H1 (cell line): ENCODE measurements around the gene PHOSPHO2.

Experiments used
- CREB1 ChIP-seq: IDR thresholded peaks from 2 replicates; pipeline ENCODE4 v1.6.1; 2012; ENCODE audit warnings: inconsistent platforms
- EZH2 ChIP-seq: fragments of 200-600 bp; sonication (generic); IDR thresholded peaks from 2 replicates; pipeline ENCODE4 v1.7.1; 2012; ENCODE audit warnings: low read depth, mild to moderate bottlenecking, moderate library complexity, low read length, inconsistent platforms; ENCODE audit not compliant: severe bottlenecking
- GABPA ChIP-seq: IDR thresholded peaks from 2 replicates; pipeline ENCODE4 v1.6.1; 2011; ENCODE audit warnings: mild to moderate bottlenecking, low read length, moderate library complexity, borderline replicate concordance; ENCODE audit not compliant: insufficient read depth
- MAX ChIP-seq: IDR thresholded peaks from 2 replicates; pipeline ENCODE4 v1.6.1; 2012; ENCODE audit warnings: inconsistent platforms
- POLR2A ChIP-seq, 2 experiments: IDR thresholded peaks; 1 replicate in 1 of 2; 2 replicates in 1 of 2; pipeline ENCODE4 v1.6.1; 2011; ENCODE audit warnings: low read depth in 2 of 2, low read length in 2 of 2, mild to moderate bottlenecking in 2 of 2; ENCODE audit errors: control extremely low read depth in 1 of 2
- POLR2AphosphoS5 ChIP-seq: IDR thresholded peaks from 2 replicates; pipeline ENCODE4 v1.6.1; 2011; ENCODE audit warnings: low read depth, low read length
- RAD21 ChIP-seq, 2 experiments: IDR thresholded peaks in 1 of 2; conservative IDR thresholded peaks in 1 of 2; 2 replicates each; pipeline ENCODE4 v1.6.1; 2011; ENCODE audit warnings: low read depth in 2 of 2, low read length in 2 of 2, improper control_type of control experiment in 1 of 2, inconsistent platforms in 1 of 2, mild to moderate bottlenecking in 1 of 2, moderate library complexity in 1 of 2
- RBBP5 ChIP-seq: IDR thresholded peaks from 2 replicates; pipeline ENCODE4 v1.7.1; 2012; ENCODE audit warnings: low read depth, mild to moderate bottlenecking, inconsistent platforms, low read length, moderate library complexity, borderline replicate concordance
- RFX5 ChIP-seq: IDR thresholded peaks from 2 replicates; pipeline ENCODE4 v1.6.1; 2011; ENCODE audit warnings: low read depth, low read length, improper control_type of control experiment, borderline replicate concordance
- RNF2 ChIP-seq: fragments of 200-900, 300-1000 bp; sonication (generic); IDR thresholded peaks from 2 replicates; pipeline ENCODE4 v1.7.1; 2016; ENCODE audit warnings: borderline replicate concordance, low read depth, mild to moderate bottlenecking, antibody characterized with exemption, low read length; ENCODE audit not compliant: poor library complexity, severe bottlenecking; ENCODE audit errors: missing control alignments
- TBP ChIP-seq: IDR thresholded peaks from 2 replicates; pipeline ENCODE4 v1.6.1; 2011; ENCODE audit warnings: low read depth, low read length, improper control_type of control experiment
- USF2 ChIP-seq: IDR thresholded peaks from 2 replicates; pipeline ENCODE4 v1.6.1; 2011; ENCODE audit warnings: low read length, improper control_type of control experiment
- TF ChIP-seq, protein P1 (sequence below), 3 experiments: IDR thresholded peaks; 1 replicate in 2 of 3; 2 replicates in 1 of 3; pipeline versions ENCODE4 v1.5.1 to v1.6.1; 2011; ENCODE audit warnings: low read length in 3 of 3, mild to moderate bottlenecking in 3 of 3, inconsistent platforms in 2 of 3, low read depth in 1 of 3, moderate library complexity in 1 of 3; ENCODE audit not compliant: insufficient read depth in 1 of 3; ENCODE audit errors: control extremely low read depth in 1 of 3

- TF ChIP-seq RFX5 (no peak), RNF2 (no peak), EZH2 (no peak), POLR2A (IDR thresholded peaks at IDR 0.05; ENCODE audit: control extremely low read depth in 1 of 2, low read depth in 2 of 2, low read length in 2 of 2) (no peak), RBBP5 (no peak), MAX (no peak), GABPA (no peak), CREB1 (no peak), RAD21 (IDR thresholded peaks at IDR 0.05 in 1 of 2, conservative IDR thresholded peaks at IDR 0.05 in 1 of 2; ENCODE audit: low read depth in 2 of 2, low read length in 2 of 2) (no peak), TBP (no peak), POLR2AphosphoS5 (no peak), USF2 (no peak)
- TF ChIP-seq, protein P1, sequence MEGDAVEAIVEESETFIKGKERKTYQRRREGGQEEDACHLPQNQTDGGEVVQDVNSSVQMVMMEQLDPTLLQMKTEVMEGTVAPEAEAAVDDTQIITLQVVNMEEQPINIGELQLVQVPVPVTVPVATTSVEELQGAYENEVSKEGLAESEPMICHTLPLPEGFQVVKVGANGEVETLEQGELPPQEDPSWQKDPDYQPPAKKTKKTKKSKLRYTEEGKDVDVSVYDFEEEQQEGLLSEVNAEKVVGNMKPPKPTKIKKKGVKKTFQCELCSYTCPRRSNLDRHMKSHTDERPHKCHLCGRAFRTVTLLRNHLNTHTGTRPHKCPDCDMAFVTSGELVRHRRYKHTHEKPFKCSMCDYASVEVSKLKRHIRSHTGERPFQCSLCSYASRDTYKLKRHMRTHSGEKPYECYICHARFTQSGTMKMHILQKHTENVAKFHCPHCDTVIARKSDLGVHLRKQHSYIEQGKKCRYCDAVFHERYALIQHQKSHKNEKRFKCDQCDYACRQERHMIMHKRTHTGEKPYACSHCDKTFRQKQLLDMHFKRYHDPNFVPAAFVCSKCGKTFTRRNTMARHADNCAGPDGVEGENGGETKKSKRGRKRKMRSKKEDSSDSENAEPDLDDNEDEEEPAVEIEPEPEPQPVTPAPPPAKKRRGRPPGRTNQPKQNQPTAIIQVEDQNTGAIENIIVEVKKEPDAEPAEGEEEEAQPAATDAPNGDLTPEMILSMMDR (IDR thresholded peaks at IDR 0.05; ENCODE audit: control extremely low read depth in 1 of 3, insufficient read depth in 1 of 3, low read depth in 1 of 3, low read length in 3 of 3), result no peak
Measured at GRCh38 chr2:169692718-169693117, 1.6 kb upstream of the PHOSPHO2 start.
